Activated CD4-positive, alpha-beta T cell treated with anti-CD3 and anti-CD28 coated beads for 36 hours (primary cell): Measurements from ENCODE around the gene TNN. TPM values are rescaled to one million over a fixed set of nuclear protein-coding genes. Genes with fewer than 3 reads are reported as not detected.

Source experiments
- ATAC-seq: fragments of 200-7000 bp; cut with Tn5 transposase; one replicate; pipeline ENCODE4 v1.10.0; 2021; ENCODE audit warnings: mild to moderate bottlenecking, moderate library complexity
- CTCF ChIA-PET: fragments of 350-600 bp; sonication (Branson Sonifier 250); formaldehyde crosslinking; loops from one replicate; lab custom pipeline; 2021; ENCODE audit warnings: antibody characterized with exemption; lab: Charles Lee
- POLR2A ChIA-PET: fragments of 350-600 bp; sonication (Branson Sonifier 250); formaldehyde crosslinking; loops from one replicate; lab custom pipeline; 2021; ENCODE audit warnings: antibody characterized with exemption, inconsistent platforms; lab: Charles Lee
- DNase-seq: peaks from one replicate; pipeline ENCODE4 v3.0.0-alpha.2; 2020
- H3K27ac Mint-ChIP-seq: one replicate; pipeline ENCODE4 v1.8.0; 2021; ENCODE audit warnings: mixed read lengths
- H3K27me3 Mint-ChIP-seq: one replicate; pipeline ENCODE4 v1.8.0; 2021; ENCODE audit warnings: mixed read lengths
- H3K36me3 Mint-ChIP-seq: one replicate; pipeline ENCODE4 v1.8.0; 2021; ENCODE audit warnings: low read depth, mixed read lengths
- H3K4me1 Mint-ChIP-seq: one replicate; pipeline ENCODE4 v1.8.0; 2021; ENCODE audit warnings: mixed read lengths
- H3K4me3 Mint-ChIP-seq: one replicate; pipeline ENCODE4 v1.8.0; 2021; ENCODE audit warnings: mild to moderate bottlenecking, moderate library complexity, mixed read lengths
- H3K9me3 Mint-ChIP-seq: one replicate; pipeline ENCODE4 v1.8.0; 2021; ENCODE audit warnings: low read depth, mixed read lengths
- intact Hi-C, 2 experiments: fragments of 100-400 bp; cut with DNase I in 1 of 2; cut with micrococcal nuclease in 1 of 2; formaldehyde crosslinking; loops; one replicate each; pipeline versions ENCODE4 v1.14.2 to v1.15.1; 2022 to 2024; cut with DNase I, micrococcal nuclease
- total RNA-seq, 2 experiments: library from RNA; stranded (reverse); gene quantifications; one replicate each; pipeline ENCODE4 v1.2.3, GENCODE V29; 2021

TNN gene
- total RNA-seq, 2 experiments from 2014 or later, result 0.05 TPM; not detected in 1

DNA sequence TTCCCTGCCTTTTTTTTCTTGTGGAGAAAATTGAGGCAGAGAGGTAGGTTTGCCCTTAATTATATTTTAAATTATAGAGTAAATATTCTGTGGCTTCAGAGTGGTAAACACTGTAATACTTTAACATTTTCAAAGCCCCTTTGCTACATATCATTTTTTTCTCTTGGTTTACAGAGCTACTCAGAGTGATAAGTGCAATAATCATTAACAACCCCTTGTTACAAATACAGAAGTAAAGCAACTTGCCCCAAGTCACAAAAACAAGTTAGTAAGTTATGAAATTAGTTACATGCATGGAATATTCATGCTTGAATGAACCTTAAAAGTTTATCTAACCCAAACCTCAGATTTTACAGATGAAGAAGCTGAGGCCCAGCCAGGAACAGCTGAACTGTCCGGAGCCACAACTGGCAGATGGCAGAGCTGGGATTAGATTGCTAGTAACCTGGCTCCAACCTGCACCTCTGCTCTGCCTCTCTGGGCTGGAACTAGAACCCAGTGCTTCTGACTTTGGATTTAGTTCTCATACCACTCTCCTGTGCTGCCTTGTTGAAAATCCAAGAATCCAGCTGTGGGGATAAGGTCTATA, 48.7 kb downstream of the TNN start:
- no peak for ATAC-seq
- no peak for DNase-seq
- Mint-ChIP-seq H3K4me1 (no peaks in the 10 kb centered on the region), H3K9me3 (peaks cover 16% of the 10 kb centered on the region), H3K4me3 (no peak overlapping the region), H3K27ac (no peak overlapping the region), H3K27me3 (peaks cover 10% of the 10 kb centered on the region), H3K36me3 (no peaks in the 10 kb centered on the region)
- intact Hi-C loops, result no loop called here
- CTCF ChIA-PET, result interaction anchor here (1.8 kb wide), 1 partner anchor 9 kb away, joined by 9 read pairs; no protein-coding TSS in a partner anchor
- POLR2A ChIA-PET, result no interaction called here

- ATAC-seq (no peak), DNase-seq (no peak)
- Mint-ChIP-seq H3K27ac (no peak overlapping the region), H3K4me1 (no peaks in the 10 kb centered on the region), H3K27me3 (peaks cover 8% of the 10 kb centered on the region), H3K4me3 (no peak overlapping the region), H3K36me3 (no peaks in the 10 kb centered on the region), H3K9me3 (peaks cover 16% of the 10 kb centered on the region)
- ChIA-PET CTCF (no interaction called here), POLR2A (no interaction called here)
- intact Hi-C loops, result no loop called here
Observed at GRCh38 chr1:175116903-175117302, 49.3 kb downstream of the TNN start.

GRCh38 chr1:175118375-175119367, 51.0 kb downstream of the TNN start:
- ATAC-seq, result no peak

DNA sequence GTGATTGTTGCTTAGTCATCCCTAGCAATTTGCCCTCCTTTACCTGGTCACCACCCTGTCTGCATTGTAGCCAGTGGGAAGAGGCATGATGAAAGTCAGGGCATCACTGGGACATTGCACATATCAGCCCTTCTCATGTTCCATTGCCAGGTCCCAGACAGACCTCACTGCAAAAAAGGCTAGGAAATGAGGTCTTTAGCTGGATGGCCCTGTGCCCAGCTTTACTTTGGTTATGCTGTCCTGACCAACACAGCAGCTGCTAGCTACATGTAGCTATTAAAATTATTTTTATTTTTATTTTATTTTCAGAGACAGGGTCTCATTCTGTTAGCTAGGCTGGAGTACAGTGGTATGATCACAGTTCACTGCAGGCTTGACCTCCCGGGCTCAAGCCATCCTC, 52.9 kb downstream of the TNN start:
- Mint-ChIP-seq H3K36me3 (no peaks in the 10 kb centered on the region), H3K9me3 (no peaks in the 10 kb centered on the region), H3K4me3 (no peak overlapping the region), H3K4me1 (no peaks in the 10 kb centered on the region), H3K27ac (no peak overlapping the region), H3K27me3 (no peaks in the 10 kb centered on the region)
- intact Hi-C loops, result no loop called here
- POLR2A ChIA-PET, result no interaction called here
- ATAC-seq (no peak), DNase-seq (no peak)
- CTCF ChIA-PET, result interaction anchor here (0.6 to 2.2 kb wide), 6 partner anchors 9 to 280 kb away, joined by 3 to 8 read pairs (median 4); no protein-coding TSS in a partner anchor

More at GRCh38 chr1:175118375-175119367, 51.0 kb downstream of the TNN start:
- no peaks in the 10 kb centered on the region for H3K36me3 Mint-ChIP-seq
- peaks cover 5% of the 10 kb centered on the region for H3K27me3 Mint-ChIP-seq
- H3K4me1 Mint-ChIP-seq, result no peaks in the 10 kb centered on the region
- POLR2A ChIA-PET, result no interaction called here
- H3K4me3 Mint-ChIP-seq, result no peak overlapping the region
- no peak for DNase-seq
- peaks cover 6% of the 10 kb centered on the region for H3K9me3 Mint-ChIP-seq
- CTCF ChIA-PET, result no interaction called here
- H3K27ac Mint-ChIP-seq, result no peak overlapping the region
- intact Hi-C loops, result no loop called here

- Mint-ChIP-seq H3K9me3 (no peaks in the 10 kb centered on the region), H3K27ac (no peak overlapping the region), H3K27me3 (no peaks in the 10 kb centered on the region), H3K36me3 (no peaks in the 10 kb centered on the region), H3K4me3 (no peak overlapping the region), H3K4me1 (no peaks in the 10 kb centered on the region)
- DNase-seq (no peak), ATAC-seq (no peak)
- ChIA-PET CTCF (interaction anchor here (0.6 to 2.7 kb wide), 34 partner anchors 9 to 1560 kb away, joined by 3 to 38 read pairs (median 4); partner anchors contain the start of genes CACYBP and MRPS14), POLR2A (interaction anchor here (1.0 kb wide), 1 partner anchor 95 kb away, joined by 7 read pairs; no protein-coding TSS in a partner anchor)
- intact Hi-C loops, result loop anchor here (1.0 to 5.0 kb wide), 3 partner anchors 96 to 868 kb away; no protein-coding TSS in a partner anchor
Observed at GRCh38 chr1:175124861-175125260, 57.2 kb downstream of the TNN start.

DNA sequence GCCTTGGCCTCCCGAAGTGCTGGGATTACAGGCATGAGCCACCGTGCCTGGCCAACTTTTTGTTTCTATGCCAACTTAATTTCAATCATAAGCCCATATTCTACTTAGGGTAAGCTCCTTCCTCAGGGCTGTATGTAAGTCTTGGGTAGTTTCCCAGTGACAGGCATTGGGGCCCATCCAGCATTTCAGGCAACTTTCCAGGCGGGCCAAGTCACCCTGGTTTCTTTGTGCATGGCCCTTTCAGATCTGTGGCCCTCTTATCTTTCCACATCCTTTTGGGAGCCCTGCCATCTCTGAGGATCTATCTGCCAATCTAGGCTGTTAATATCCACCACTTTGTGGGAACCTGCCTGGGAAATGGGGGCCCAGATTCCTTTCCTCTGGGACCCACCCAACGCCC, 58.7 kb downstream of the TNN start:
- no peak overlapping the region for H3K27ac Mint-ChIP-seq
- H3K4me3 Mint-ChIP-seq, result no peak overlapping the region
- no peak for ATAC-seq
- ChIA-PET POLR2A (no interaction called here), CTCF (interaction anchor here (0.9 to 2.7 kb wide), 7 partner anchors 11 to 192 kb away, joined by 3 to 18 read pairs (median 9); no protein-coding TSS in a partner anchor)
- H3K4me1 Mint-ChIP-seq, result no peaks in the 10 kb centered on the region
- no peaks in the 10 kb centered on the region for H3K9me3 Mint-ChIP-seq
- no peak for DNase-seq
- no peaks in the 10 kb centered on the region for H3K27me3 Mint-ChIP-seq
- no peaks in the 10 kb centered on the region for H3K36me3 Mint-ChIP-seq
- intact Hi-C loops, result loop anchor here in 1 of 2 experiments (5.0 kb wide), 1 partner anchor 869 kb away; no protein-coding TSS in a partner anchor

- DNase-seq (no peak), ATAC-seq (no peak)
- no peaks in the 10 kb centered on the region for H3K36me3 Mint-ChIP-seq
- CTCF ChIA-PET, result interaction anchor here (1.4 to 2.7 kb wide), 2 partner anchors 19 to 98 kb away, joined by 7 to 12 read pairs; no protein-coding TSS in a partner anchor
- intact Hi-C loops, result loop anchor here in 1 of 2 experiments (5.0 kb wide), 1 partner anchor 870 kb away; no protein-coding TSS in a partner anchor
- no peak overlapping the region for H3K27ac Mint-ChIP-seq
- H3K4me3 Mint-ChIP-seq, result no peak overlapping the region
- POLR2A ChIA-PET, result no interaction called here
- no peaks in the 10 kb centered on the region for H3K27me3 Mint-ChIP-seq
- H3K9me3 Mint-ChIP-seq, result no peaks in the 10 kb centered on the region
- H3K4me1 Mint-ChIP-seq, result no peaks in the 10 kb centered on the region
Observed at GRCh38 chr1:175127565-175127964, 59.9 kb downstream of the TNN start.

- intact Hi-C loops, result loop anchor here in 1 of 2 experiments (5.0 kb wide), 1 partner anchor 871 kb away; no protein-coding TSS in a partner anchor
- Mint-ChIP-seq H3K4me3 (no peak overlapping the region), H3K27ac (no peak overlapping the region), H3K27me3 (no peaks in the 10 kb centered on the region), H3K4me1 (no peaks in the 10 kb centered on the region), H3K36me3 (no peaks in the 10 kb centered on the region), H3K9me3 (no peaks in the 10 kb centered on the region)
- POLR2A ChIA-PET, result interaction anchor here (0.6 kb wide), 1 partner anchor 80 kb away, joined by 3 read pairs; no protein-coding TSS in a partner anchor
- no peak for DNase-seq
- CTCF ChIA-PET, result interaction anchor here (0.7 to 2.9 kb wide), 5 partner anchors 13 to 99 kb away, joined by 3 to 12 read pairs (median 7); no protein-coding TSS in a partner anchor
- no peak for ATAC-seq
Observed at GRCh38 chr1:175128523-175128922, 60.9 kb downstream of the TNN start.

DNA sequence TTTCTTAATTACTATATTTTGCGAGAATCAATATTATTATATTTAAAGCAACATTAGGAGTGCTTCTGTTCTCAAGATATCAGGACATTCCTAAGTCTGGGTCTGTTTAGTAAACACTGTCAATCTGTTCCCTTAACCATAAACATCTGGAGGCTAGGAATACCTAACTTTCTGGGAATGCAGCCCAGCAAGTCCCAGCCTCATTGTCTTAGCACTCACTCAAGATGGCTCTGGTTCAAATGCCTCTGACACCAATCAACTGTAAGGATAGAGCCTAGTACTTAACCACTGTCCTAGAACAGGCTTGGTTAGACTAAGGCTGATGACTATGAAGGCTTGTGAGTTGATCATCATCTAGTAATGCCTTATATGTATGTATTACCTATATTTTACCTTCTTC, 61.5 kb downstream of the TNN start:
- intact Hi-C loops, result loop anchor here in 1 of 2 experiments (5.0 kb wide), 1 partner anchor 872 kb away; no protein-coding TSS in a partner anchor

DNA sequence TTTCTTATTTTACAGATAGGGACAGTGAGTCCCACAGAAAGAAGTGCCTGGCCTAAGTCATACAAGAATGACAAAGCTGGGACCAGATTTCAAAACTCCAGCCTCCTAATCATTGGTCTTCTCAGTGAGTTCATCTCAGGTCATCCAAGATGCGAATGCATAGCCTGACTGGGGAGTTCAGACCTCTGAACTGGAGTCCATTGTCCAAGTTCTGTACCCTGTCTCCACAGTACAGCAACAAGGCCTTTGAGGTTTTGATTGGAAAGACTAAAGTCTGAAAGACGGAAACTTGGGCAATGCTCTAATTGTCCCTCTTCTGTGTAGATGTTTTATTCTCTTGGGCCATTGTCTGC, 62.0 kb downstream of the TNN start:
- ATAC-seq, result no peak
- H3K9me3 Mint-ChIP-seq, result no peaks in the 10 kb centered on the region
- CTCF ChIA-PET, result interaction anchor here (0.8 to 2.9 kb wide), 5 partner anchors 12 to 101 kb away, joined by 3 to 7 read pairs (median 4); no protein-coding TSS in a partner anchor

More for the DNA sequence above, 61.5 kb downstream of the TNN start:
- ATAC-seq (no peak), DNase-seq (no peak)
- H3K36me3 Mint-ChIP-seq, result no peaks in the 10 kb centered on the region
- ChIA-PET POLR2A (interaction anchor here (0.6 kb wide), 1 partner anchor 79 kb away, joined by 3 read pairs; no protein-coding TSS in a partner anchor), CTCF (interaction anchor here (0.8 to 2.9 kb wide), 5 partner anchors 12 to 101 kb away, joined by 3 to 7 read pairs (median 4); no protein-coding TSS in a partner anchor)
- H3K9me3 Mint-ChIP-seq, result no peaks in the 10 kb centered on the region
- H3K27ac Mint-ChIP-seq, result no peak overlapping the region
- H3K4me3 Mint-ChIP-seq, result no peak overlapping the region
- no peaks in the 10 kb centered on the region for H3K4me1 Mint-ChIP-seq
- no peaks in the 10 kb centered on the region for H3K27me3 Mint-ChIP-seq

More for the DNA sequence above, 62.0 kb downstream of the TNN start:
- no peak overlapping the region for H3K4me3 Mint-ChIP-seq
- peaks cover 2% of the 10 kb centered on the region for H3K27me3 Mint-ChIP-seq
- intact Hi-C loops, result loop anchor here in 1 of 2 experiments (5.0 kb wide), 1 partner anchor 872 kb away; no protein-coding TSS in a partner anchor
- DNase-seq, result no peak
- POLR2A ChIA-PET, result no interaction called here
- H3K36me3 Mint-ChIP-seq, result no peaks in the 10 kb centered on the region
- no peak overlapping the region for H3K27ac Mint-ChIP-seq
- H3K4me1 Mint-ChIP-seq, result no peaks in the 10 kb centered on the region
